Mesendoderm (in vitro differentiated cells): ENCODE results near the gene GDE1.
A peak's percentile ranks its signal among the peaks of the same experiment; 100 is the strongest.

ENCODE experiments used
- DNase-seq: peaks from one replicate; pipeline ENCODE4 v3.0.0; 2013
- H2AK5ac ChIP-seq: 2 replicates; pipeline ENCODE4 v1.6.1; 2013; ENCODE audit warnings: low read length, inconsistent platforms
- H2BK120ac ChIP-seq: 2 replicates; pipeline ENCODE4 v1.6.1; 2013; ENCODE audit warnings: low read depth, mild to moderate bottlenecking, low read length, moderate library complexity, mixed read lengths
- H2BK15ac ChIP-seq: replicated peaks from 2 replicates; pipeline ENCODE4 v1.6.1; 2013; ENCODE audit warnings: low read depth, mild to moderate bottlenecking, moderate library complexity
- H2BK5ac ChIP-seq: 2 replicates; pipeline ENCODE4 v1.6.1; 2013; ENCODE audit warnings: low read length, inconsistent platforms
- H3K18ac ChIP-seq: 2 replicates; pipeline ENCODE4 v1.6.1; 2013; ENCODE audit warnings: mild to moderate bottlenecking, low read length, mixed read lengths
- H3K23ac ChIP-seq: one replicate; pipeline ENCODE4 v1.6.1; 2013; ENCODE audit warnings: low read length
- H3K27ac ChIP-seq: 2 replicates; pipeline ENCODE4 v1.5.1; 2013; ENCODE audit warnings: low read depth, mild to moderate bottlenecking, inconsistent platforms, low read length, moderate library complexity
- H3K27me3 ChIP-seq: 2 replicates; pipeline ENCODE4 v1.6.1; 2013; ENCODE audit warnings: low read length, control low read depth, mild to moderate bottlenecking, inconsistent platforms; ENCODE audit not compliant: insufficient read depth, poor library complexity
- H3K36me3 ChIP-seq: 2 replicates; pipeline ENCODE4 v1.6.1; 2013; ENCODE audit warnings: low read length, inconsistent platforms; ENCODE audit not compliant: control insufficient read depth, insufficient read depth
- H3K4ac ChIP-seq: one replicate; pipeline ENCODE4 v1.6.1; 2013; ENCODE audit warnings: low read depth, mild to moderate bottlenecking, low read length, moderate library complexity
- H3K4me1 ChIP-seq: 2 replicates; pipeline ENCODE4 v1.6.1; 2013; ENCODE audit warnings: low read depth, low read length, inconsistent platforms; ENCODE audit not compliant: control insufficient read depth
- H3K4me2 ChIP-seq: 2 replicates; pipeline ENCODE4 v1.6.1; 2013; ENCODE audit warnings: low read length
- H3K4me3 ChIP-seq: 2 replicates; pipeline ENCODE4 v1.5.1; 2013; ENCODE audit warnings: mild to moderate bottlenecking, low read length
- H3K56ac ChIP-seq: one replicate; pipeline ENCODE4 v1.6.1; 2013; ENCODE audit warnings: low read length
- H3K79me1 ChIP-seq: 2 replicates; pipeline ENCODE4 v1.6.1; 2013; ENCODE audit warnings: low read length, inconsistent platforms
- H3K79me2 ChIP-seq: 2 replicates; pipeline ENCODE4 v1.6.1; 2013; ENCODE audit warnings: mild to moderate bottlenecking, low read length; ENCODE audit not compliant: control insufficient read depth, insufficient read depth
- H3K9ac ChIP-seq: 2 replicates; pipeline ENCODE4 v1.6.1; 2013; ENCODE audit warnings: low read length, inconsistent platforms
- H4K5ac ChIP-seq: one replicate; pipeline ENCODE4 v1.6.1; 2013; ENCODE audit warnings: low read length
- H4K8ac ChIP-seq: one replicate; pipeline ENCODE4 v1.6.1; 2013; ENCODE audit warnings: low read depth, mild to moderate bottlenecking, control low read depth, low read length, moderate library complexity
- WGBS: extraction: QIAGEN DNeasy Blood & Tissue Kit; methylation state at CpG from one replicate; pipeline ENCODE4 v1.1.7; 2013; ENCODE audit warnings: low lambda C conversion rate, missing lambda C conversion rate; ENCODE audit not compliant: insufficient coverage; ENCODE audit errors: extremely low coverage; 5-methylcytosine and 5-hydroxymethylcytosine counted together

The GDE1 gene

GRCh38 chr16:19468300-19468699, 53.6 kb downstream of the GDE1 start:
- Histone ChIP-seq H2AK5ac (no peak overlapping the region), H3K56ac (no peak overlapping the region), H3K9ac (no peak overlapping the region), H3K4me3 (no peak overlapping the region), H3K4ac (no peak overlapping the region), H3K4me2 (no peak overlapping the region), H3K79me2 (no peaks in the 10 kb centered on the region), H3K4me1 (no peaks in the 10 kb centered on the region), H2BK120ac (no peak overlapping the region), H2BK15ac (no peak overlapping the region), H3K27ac (no peak overlapping the region), H2BK5ac (no peak overlapping the region), H3K36me3 (no peaks in the 10 kb centered on the region), H3K18ac (no peak overlapping the region), H3K79me1 (no peaks in the 10 kb centered on the region), H3K23ac (no peak overlapping the region), H3K27me3 (no peaks in the 10 kb centered on the region), H4K8ac (no peak overlapping the region), H4K5ac (no peak overlapping the region)
- WGBS: no CpG with 5 or more reads among the region's 3 CpGs
- no peak for DNase-seq

- Histone ChIP-seq H3K36me3 (no peaks in the 10 kb centered on the region), H3K18ac (no peak overlapping the region), H3K4ac (no peak overlapping the region), H3K4me3 (no peak overlapping the region), H3K79me2 (no peaks in the 10 kb centered on the region), H3K79me1 (no peaks in the 10 kb centered on the region), H3K27ac (no peak overlapping the region), H3K4me2 (no peak overlapping the region), H3K23ac (no peak overlapping the region), H3K4me1 (no peaks in the 10 kb centered on the region), H3K9ac (no peak overlapping the region), H2BK5ac (no peak overlapping the region), H4K8ac (no peak overlapping the region), H3K27me3 (no peaks in the 10 kb centered on the region), H3K56ac (no peak overlapping the region), H2AK5ac (no peak overlapping the region), H4K5ac (no peak overlapping the region), H2BK15ac (no peak overlapping the region), H2BK120ac (no peak overlapping the region)
- no CpG with 5 or more reads among the region's 12 CpGs for WGBS
- peak; percentile 80 for DNase-seq
Observed at GRCh38 chr16:19463468-19464315, 58.2 kb downstream of the GDE1 start.

- Histone ChIP-seq H3K4ac (no peak overlapping the region), H3K27ac (no peak overlapping the region), H2BK15ac (no peak overlapping the region), H3K79me1 (no peaks in the 10 kb centered on the region), H3K4me2 (no peak overlapping the region), H4K5ac (no peak overlapping the region), H3K18ac (no peak overlapping the region), H4K8ac (no peak overlapping the region), H3K56ac (no peak overlapping the region), H3K4me3 (no peak overlapping the region), H2AK5ac (no peak overlapping the region), H3K79me2 (no peaks in the 10 kb centered on the region), H3K23ac (no peak overlapping the region), H2BK5ac (no peak overlapping the region), H3K36me3 (no peaks in the 10 kb centered on the region), H3K27me3 (no peaks in the 10 kb centered on the region), H3K9ac (no peak overlapping the region), H3K4me1 (no peaks in the 10 kb centered on the region), H2BK120ac (no peak overlapping the region)
- no peak for DNase-seq
- WGBS: no CpG with 5 or more reads among the region's 2 CpGs
Observed at GRCh38 chr16:19460397-19460796, 61.5 kb downstream of the GDE1 start.

DNA sequence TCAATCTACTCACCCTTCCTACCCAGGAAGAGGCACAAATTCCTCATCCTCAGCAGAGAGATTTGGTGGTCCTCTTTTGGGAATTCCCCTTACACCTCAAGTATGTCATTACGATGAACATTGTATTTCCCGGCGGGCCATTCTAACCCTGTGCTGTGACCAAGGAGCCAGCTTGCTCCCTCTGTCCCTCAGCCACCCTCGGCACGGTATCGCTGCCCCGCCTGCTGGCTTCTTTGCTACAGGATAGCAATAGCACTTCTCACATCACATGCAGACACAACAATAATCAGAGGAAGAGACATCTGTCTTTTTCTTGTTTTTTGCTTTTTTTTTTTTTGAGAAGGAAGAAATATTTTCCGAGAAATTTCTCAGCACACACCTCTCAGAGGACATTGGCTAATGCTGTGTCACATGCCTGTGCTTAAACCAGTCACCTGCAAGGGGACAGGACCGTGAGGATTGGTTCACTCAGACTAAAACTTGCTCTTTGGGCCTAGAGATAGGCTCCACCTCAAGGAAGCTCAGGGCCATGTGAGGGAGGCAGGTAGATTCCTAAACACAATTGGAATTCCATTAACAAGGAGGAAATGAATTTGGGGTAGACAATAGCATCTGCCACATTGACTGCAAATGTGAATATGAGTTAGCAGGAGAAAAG, 63.0 kb downstream of the GDE1 start:
- no peak overlapping the region for H3K23ac ChIP-seq
- peak; percentile 42 for DNase-seq
- no peaks in the 10 kb centered on the region for H3K79me1 ChIP-seq
- no peak overlapping the region for H2BK5ac ChIP-seq
- no peak overlapping the region for H3K4ac ChIP-seq
- no peak overlapping the region for H2AK5ac ChIP-seq
- no peak overlapping the region for H3K4me3 ChIP-seq
- H2BK120ac ChIP-seq: no peak overlapping the region
- H3K36me3 ChIP-seq: no peaks in the 10 kb centered on the region
- H4K5ac ChIP-seq: no peak overlapping the region
- H3K4me2 ChIP-seq: no peak overlapping the region
- no peak overlapping the region for H4K8ac ChIP-seq
- no peak overlapping the region for H3K27ac ChIP-seq
- no peaks in the 10 kb centered on the region for H3K27me3 ChIP-seq
- no peak overlapping the region for H3K18ac ChIP-seq
- H3K79me2 ChIP-seq: no peaks in the 10 kb centered on the region
- H3K9ac ChIP-seq: no peak overlapping the region
- no peak overlapping the region for H2BK15ac ChIP-seq
- no peak overlapping the region for H3K56ac ChIP-seq
- WGBS: no CpG with 5 or more reads among the region's 9 CpGs
- no peaks in the 10 kb centered on the region for H3K4me1 ChIP-seq
